HepG2 (cell line): ENCODE measurements around the gene SQSTM1. TPM values are rescaled to one million over a fixed set of nuclear protein-coding genes. Genes with fewer than 3 reads are reported as not detected.

Experiments used
- AKAP8 ChIP-seq: sonication (generic); formaldehyde crosslinking; IDR thresholded peaks from 2 replicates; pipeline ENCODE4 v1.5.1; 2020; ENCODE audit warnings: mild to moderate bottlenecking, missing genetic modification reagents
- ARNT2 ChIP-seq: sonication (generic); formaldehyde crosslinking; IDR thresholded peaks from 2 replicates; pipeline ENCODE4 v1.8.0; 2022; ENCODE audit warnings: mild to moderate bottlenecking, low read depth, missing genetic modification reagents, moderate library complexity
- ATF1 ChIP-seq: IDR thresholded peaks from 2 replicates; pipeline ENCODE4 v1.6.1; 2016; ENCODE audit warnings: mild to moderate bottlenecking, control low read depth
- HIVEP1 ChIP-seq: sonication (generic); formaldehyde crosslinking; IDR thresholded peaks from 2 replicates; pipeline ENCODE4 v1.4.0; 2020; ENCODE audit warnings: mild to moderate bottlenecking, missing genetic modification reagents
- HNF4A ChIP-seq: sonication (generic); formaldehyde crosslinking; IDR thresholded peaks from 2 replicates; pipeline ENCODE4 v1.4.0; 2020; ENCODE audit warnings: missing genetic modification reagents
- NR2F6 ChIP-seq, 2 experiments: IDR thresholded peaks; 2 replicates each; pipeline ENCODE4 v1.6.1; 2016; ENCODE audit warnings: antibody characterized with exemption in 1 of 2, mild to moderate bottlenecking in 1 of 2
- PAX8 ChIP-seq: sonication (generic); formaldehyde crosslinking; IDR thresholded peaks from 2 replicates; pipeline ENCODE4 v1.8.0; 2022; ENCODE audit warnings: mild to moderate bottlenecking, missing genetic modification reagents, borderline replicate concordance
- RAD51 ChIP-seq: fragments of 450-650 bp; IDR thresholded peaks from 2 replicates; pipeline ENCODE4 v1.6.1; 2016; ENCODE audit warnings: borderline replicate concordance
- RARA ChIP-seq: IDR thresholded peaks from 2 replicates; pipeline ENCODE4 v1.6.1; 2016; ENCODE audit warnings: missing genetic modification reagents, missing compliant biosample characterization
- RXRB ChIP-seq: IDR thresholded peaks from 2 replicates; pipeline ENCODE4 v1.6.1; 2016; ENCODE audit warnings: borderline replicate concordance, missing genetic modification reagents, missing compliant biosample characterization
- SALL2 ChIP-seq: sonication (generic); formaldehyde crosslinking; IDR thresholded peaks from 2 replicates; pipeline ENCODE4 v1.8.1; 2023; ENCODE audit warnings: mild to moderate bottlenecking, missing genetic modification reagents, inconsistent platforms
- ZBTB38 ChIP-seq: sonication (generic); formaldehyde crosslinking; IDR thresholded peaks from 2 replicates; pipeline ENCODE4 v1.5.1; 2020; ENCODE audit warnings: mild to moderate bottlenecking, missing genetic modification reagents
- ZNF138 ChIP-seq: sonication (generic); formaldehyde crosslinking; IDR thresholded peaks from 2 replicates; pipeline ENCODE4 v1.5.0; 2020; ENCODE audit warnings: mild to moderate bottlenecking, low read depth, missing genetic modification reagents
- ZNF776 ChIP-seq: sonication (generic); formaldehyde crosslinking; IDR thresholded peaks from 2 replicates; pipeline ENCODE4 v1.4.0; 2020; ENCODE audit warnings: mild to moderate bottlenecking, missing genetic modification reagents
- polyA plus RNA-seq, 8 experiments: library from polyadenylated mRNA; depleted of rRNA in 3 of 8; stranded (reverse) in 7 of 8; unstranded in 1 of 8; fragments of >200 nt; fragmentation: Illumina TruSeq in 4 of 8; extraction: Trizol in 4 of 8; gene quantifications; 2 replicates each; pipeline versions ENCODE4 v1.2.1 to v1.2.3, GENCODE V29; 2011 to 2016; ENCODE audit warnings: low read depth in 4 of 8, missing spikeins in 1 of 8, mixed read lengths in 1 of 8; ENCODE audit not compliant: insufficient read depth in 1 of 8
- total RNA-seq, 5 experiments: library from RNA; depleted of rRNA; stranded (reverse); fragments of >200 nt; fragmentation: Illumina TruSeq; extraction: Trizol; gene quantifications; 2 replicates each; pipeline ENCODE4 v1.2.3, GENCODE V29; 2016; ENCODE audit warnings: low read depth in 1 of 5
- TF ChIP-seq, protein P1 (sequence below): sonication (generic); formaldehyde crosslinking; IDR thresholded peaks from 2 replicates; pipeline ENCODE4 v1.4.0; 2020; ENCODE audit warnings: missing genetic modification reagents
- TF ChIP-seq, protein P2 (sequence below): sonication (generic); formaldehyde crosslinking; conservative IDR thresholded peaks from 2 replicates; pipeline ENCODE4 v1.4.0; 2020; ENCODE audit warnings: mild to moderate bottlenecking, missing genetic modification reagents, moderate library complexity
- TF ChIP-seq, protein P3 (sequence below), 2 experiments: fragments of 450-650 bp in 1 of 2; sonication (generic) in 1 of 2; formaldehyde crosslinking; IDR thresholded peaks; 2 replicates each; pipeline versions ENCODE4 v1.5.0 to v1.8.0; 2020 to 2022; ENCODE audit warnings: mild to moderate bottlenecking in 1 of 2, missing genetic modification reagents in 1 of 2

SQSTM1 gene
- total and polyA plus RNA-seq, 2 of the 13 experiments (the other 11 are each of a cell fraction or from before 2014, with no cell fraction given) = 90.9 to 160 TPM

DNA sequence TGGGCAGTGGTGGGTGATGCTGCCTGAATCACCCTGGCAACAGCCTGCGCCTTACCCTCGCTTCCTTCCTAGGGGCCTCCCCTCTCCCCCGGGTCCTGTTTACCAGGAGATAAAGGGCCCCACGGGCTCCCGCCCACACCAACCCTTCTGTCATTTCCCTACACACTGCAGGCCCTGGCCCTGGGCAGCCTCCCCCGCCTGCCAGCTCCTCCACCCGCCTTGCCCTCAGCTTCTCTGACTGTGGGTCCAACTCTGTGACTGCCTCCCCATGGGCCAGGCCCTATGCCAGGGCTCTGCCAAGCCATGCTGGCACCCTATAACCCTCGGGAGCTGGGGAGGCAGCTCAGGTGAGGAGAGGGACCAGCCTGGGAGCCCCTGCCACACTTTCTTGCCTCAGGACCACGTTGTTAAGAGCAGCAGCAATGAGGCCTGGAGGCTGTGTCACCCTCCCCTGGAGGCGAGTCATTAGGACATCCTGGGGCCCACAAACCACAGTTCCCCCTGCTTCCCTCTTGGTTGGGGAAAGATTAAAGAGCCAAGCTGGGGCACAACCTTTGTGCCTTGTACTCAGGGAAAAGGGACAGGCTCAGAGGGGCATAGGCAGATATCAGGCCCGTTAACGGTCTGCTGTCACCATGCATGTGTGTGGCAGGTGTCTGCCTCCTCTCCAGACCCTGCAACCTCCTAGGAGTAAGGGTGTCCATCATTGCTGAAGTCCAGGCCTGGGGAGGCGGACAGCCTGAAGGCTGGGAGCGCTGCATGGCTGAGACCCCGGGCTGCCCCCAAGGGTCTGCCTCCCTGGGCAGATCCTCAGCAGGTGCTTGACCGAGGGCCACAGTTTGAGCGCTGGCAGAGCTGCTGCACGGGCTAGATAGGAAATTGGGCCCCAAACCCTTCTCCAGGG lies 16.8 kb upstream of the SQSTM1 start (continued):
- TF ChIP-seq, protein P1, sequence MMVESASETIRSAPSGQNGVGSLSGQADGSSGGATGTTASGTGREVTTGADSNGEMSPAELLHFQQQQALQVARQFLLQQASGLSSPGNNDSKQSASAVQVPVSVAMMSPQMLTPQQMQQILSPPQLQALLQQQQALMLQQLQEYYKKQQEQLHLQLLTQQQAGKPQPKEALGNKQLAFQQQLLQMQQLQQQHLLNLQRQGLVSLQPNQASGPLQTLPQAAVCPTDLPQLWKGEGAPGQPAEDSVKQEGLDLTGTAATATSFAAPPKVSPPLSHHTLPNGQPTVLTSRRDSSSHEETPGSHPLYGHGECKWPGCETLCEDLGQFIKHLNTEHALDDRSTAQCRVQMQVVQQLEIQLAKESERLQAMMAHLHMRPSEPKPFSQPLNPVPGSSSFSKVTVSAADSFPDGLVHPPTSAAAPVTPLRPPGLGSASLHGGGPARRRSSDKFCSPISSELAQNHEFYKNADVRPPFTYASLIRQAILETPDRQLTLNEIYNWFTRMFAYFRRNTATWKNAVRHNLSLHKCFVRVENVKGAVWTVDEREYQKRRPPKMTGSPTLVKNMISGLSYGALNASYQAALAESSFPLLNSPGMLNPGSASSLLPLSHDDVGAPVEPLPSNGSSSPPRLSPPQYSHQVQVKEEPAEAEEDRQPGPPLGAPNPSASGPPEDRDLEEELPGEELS (CRISPR knock-in tag) = peak; percentile 45; the same call in 1 of the 2 replicates
- no peak for TF ChIP-seq ZNF138 (CRISPR knock-in tag)
- TF ChIP-seq PAX8 (CRISPR knock-in tag) = no peak
- TF ChIP-seq RXRB (CRISPR knock-in tag) = peak; percentile 18; the same call in 1 of the 2 replicates
- TF ChIP-seq RARA = 0 out of 2 replicates have a peak, but pooled peaks have one; percentile 13
- TF ChIP-seq AKAP8 (CRISPR knock-in tag) = peak; percentile 80
- no peak for TF ChIP-seq NR2F6 (IDR thresholded peaks at IDR 0.05)
- TF ChIP-seq NR2F6 (CRISPR knock-in tag; IDR thresholded peaks at IDR 0.05) = no peak
- TF ChIP-seq ATF1 (CRISPR knock-in tag) = no peak
- TF ChIP-seq, protein P2, sequence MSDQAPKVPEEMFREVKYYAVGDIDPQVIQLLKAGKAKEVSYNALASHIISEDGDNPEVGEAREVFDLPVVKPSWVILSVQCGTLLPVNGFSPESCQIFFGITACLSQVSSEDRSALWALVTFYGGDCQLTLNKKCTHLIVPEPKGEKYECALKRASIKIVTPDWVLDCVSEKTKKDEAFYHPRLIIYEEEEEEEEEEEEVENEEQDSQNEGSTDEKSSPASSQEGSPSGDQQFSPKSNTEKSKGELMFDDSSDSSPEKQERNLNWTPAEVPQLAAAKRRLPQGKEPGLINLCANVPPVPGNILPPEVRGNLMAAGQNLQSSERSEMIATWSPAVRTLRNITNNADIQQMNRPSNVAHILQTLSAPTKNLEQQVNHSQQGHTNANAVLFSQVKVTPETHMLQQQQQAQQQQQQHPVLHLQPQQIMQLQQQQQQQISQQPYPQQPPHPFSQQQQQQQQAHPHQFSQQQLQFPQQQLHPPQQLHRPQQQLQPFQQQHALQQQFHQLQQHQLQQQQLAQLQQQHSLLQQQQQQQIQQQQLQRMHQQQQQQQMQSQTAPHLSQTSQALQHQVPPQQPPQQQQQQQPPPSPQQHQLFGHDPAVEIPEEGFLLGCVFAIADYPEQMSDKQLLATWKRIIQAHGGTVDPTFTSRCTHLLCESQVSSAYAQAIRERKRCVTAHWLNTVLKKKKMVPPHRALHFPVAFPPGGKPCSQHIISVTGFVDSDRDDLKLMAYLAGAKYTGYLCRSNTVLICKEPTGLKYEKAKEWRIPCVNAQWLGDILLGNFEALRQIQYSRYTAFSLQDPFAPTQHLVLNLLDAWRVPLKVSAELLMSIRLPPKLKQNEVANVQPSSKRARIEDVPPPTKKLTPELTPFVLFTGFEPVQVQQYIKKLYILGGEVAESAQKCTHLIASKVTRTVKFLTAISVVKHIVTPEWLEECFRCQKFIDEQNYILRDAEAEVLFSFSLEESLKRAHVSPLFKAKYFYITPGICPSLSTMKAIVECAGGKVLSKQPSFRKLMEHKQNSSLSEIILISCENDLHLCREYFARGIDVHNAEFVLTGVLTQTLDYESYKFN (CRISPR knock-in tag) = peak; percentile 37; the same call in 1 of the 2 replicates
- TF ChIP-seq, protein P3, sequence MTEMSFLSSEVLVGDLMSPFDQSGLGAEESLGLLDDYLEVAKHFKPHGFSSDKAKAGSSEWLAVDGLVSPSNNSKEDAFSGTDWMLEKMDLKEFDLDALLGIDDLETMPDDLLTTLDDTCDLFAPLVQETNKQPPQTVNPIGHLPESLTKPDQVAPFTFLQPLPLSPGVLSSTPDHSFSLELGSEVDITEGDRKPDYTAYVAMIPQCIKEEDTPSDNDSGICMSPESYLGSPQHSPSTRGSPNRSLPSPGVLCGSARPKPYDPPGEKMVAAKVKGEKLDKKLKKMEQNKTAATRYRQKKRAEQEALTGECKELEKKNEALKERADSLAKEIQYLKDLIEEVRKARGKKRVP (CRISPR knock-in tag; IDR thresholded peaks at IDR 0.05) = 0 out of 4 replicates have a peak, but pooled peaks of 1 of the 2 experiments have one; percentile 16
- 0 out of 2 replicates have a peak, but pooled peaks have one; percentile 32 for TF ChIP-seq SALL2
- TF ChIP-seq HNF4A (CRISPR knock-in tag) = 0 out of 2 replicates have a peak, but pooled peaks have one; percentile 40
- TF ChIP-seq RAD51 = no peak
- peak; percentile 52; the same call in 1 of the 2 replicates for TF ChIP-seq ZNF776 (CRISPR knock-in tag)
- TF ChIP-seq HIVEP1 (CRISPR knock-in tag) = 0 out of 2 replicates have a peak, but pooled peaks have one; percentile 42
- TF ChIP-seq ARNT2 (CRISPR knock-in tag) = no peak
- peak; percentile 25; the same call in 1 of the 2 replicates for TF ChIP-seq ZBTB38 (CRISPR knock-in tag)
